KMS-11 (cell line): ENCODE data around the gene HEPHL1.

ENCODE experiments used
- H2AFZ ChIP-seq: fragments of 200-600 bp; sonication (generic); 2 replicates; pipeline ENCODE4 v1.6.1; 2016; ENCODE audit warnings: antibody characterized with exemption, mixed run types, low read depth
- H3K27ac ChIP-seq: fragments of 200-600 bp; sonication (generic); 2 replicates; pipeline ENCODE4 v1.6.1; 2016; ENCODE audit warnings: mild to moderate bottlenecking, mixed run types
- H3K27me3 ChIP-seq: fragments of 200-600 bp; sonication (generic); 2 replicates; pipeline ENCODE4 v1.6.1; 2017; ENCODE audit warnings: mild to moderate bottlenecking, low read depth, mixed run types, moderate library complexity; ENCODE audit not compliant: insufficient read depth
- H3K36me3 ChIP-seq: fragments of 200-600 bp; sonication (generic); 2 replicates; pipeline ENCODE4 v1.6.1; 2017; ENCODE audit warnings: mild to moderate bottlenecking, mixed run types; ENCODE audit not compliant: insufficient read depth
- H3K4me1 ChIP-seq: fragments of 200-600 bp; sonication (generic); 2 replicates; pipeline ENCODE4 v1.6.1; 2016; ENCODE audit warnings: mild to moderate bottlenecking, low read depth, mixed run types; ENCODE audit not compliant: poor library complexity, severe bottlenecking
- H3K4me2 ChIP-seq: fragments of 200-600 bp; sonication (generic); 2 replicates; pipeline ENCODE4 v1.7.0; 2016; ENCODE audit warnings: mild to moderate bottlenecking, mixed run types
- H3K4me3 ChIP-seq: fragments of 200-600 bp; sonication (generic); IDR thresholded peaks from 2 replicates; pipeline ENCODE4 v1.6.1; 2017; ENCODE audit warnings: low read depth, low read length, mixed read lengths; ENCODE audit not compliant: insufficient read depth
- H3K79me2 ChIP-seq: fragments of 200-600 bp; sonication (generic); 2 replicates; pipeline ENCODE4 v1.6.1; 2016; ENCODE audit warnings: low read depth, mixed run types; ENCODE audit not compliant: insufficient read depth
- H3K9ac ChIP-seq: fragments of 200-600 bp; sonication (generic); 2 replicates; pipeline ENCODE4 v1.6.1; 2016; ENCODE audit warnings: mild to moderate bottlenecking, mixed run types
- H4K20me1 ChIP-seq: fragments of 200-600 bp; sonication (generic); 2 replicates; pipeline ENCODE4 v1.6.1; 2016; ENCODE audit warnings: mild to moderate bottlenecking, mixed run types; ENCODE audit not compliant: insufficient read depth
- CTCF ChIP-seq: fragments of 200-600 bp; sonication (generic); conservative IDR thresholded peaks from 2 replicates; pipeline ENCODE4 v1.6.1; 2017; ENCODE audit warnings: low read depth, mild to moderate bottlenecking, antibody characterized with exemption, low read length, moderate library complexity, mixed read lengths

HEPHL1 gene

DNA sequence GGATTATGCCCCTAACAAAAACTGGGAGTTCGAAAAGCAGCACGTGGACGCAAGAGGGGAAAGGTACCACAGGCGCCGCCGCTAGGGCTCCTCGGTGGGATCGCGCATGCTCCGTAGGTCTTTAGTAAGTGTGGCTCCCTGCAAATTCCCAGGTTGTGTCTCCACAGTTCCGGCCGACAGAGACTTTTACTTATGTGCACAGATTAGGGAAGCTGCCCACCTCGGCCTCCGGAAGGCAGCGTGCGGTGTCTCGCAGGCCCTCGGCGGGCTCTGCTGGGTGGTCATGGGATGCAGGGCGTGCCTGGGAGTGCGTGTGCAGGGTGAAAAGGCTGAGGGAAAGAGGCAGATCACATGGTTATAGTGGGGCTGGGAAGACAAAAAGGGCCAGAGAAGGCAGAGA, 67.8 kb downstream of the HEPHL1 start:
- Histone ChIP-seq H3K27me3 (no peaks in the 10 kb centered on the region), H3K4me2 (no peak overlapping the region), H3K36me3 (no peaks in the 10 kb centered on the region), H4K20me1 (no peaks in the 10 kb centered on the region), H3K4me3 (no peak overlapping the region), H3K79me2 (no peaks in the 10 kb centered on the region), H2AFZ (no peak overlapping the region), H3K27ac (no peak overlapping the region), H3K9ac (no peak overlapping the region), H3K4me1 (no peaks in the 10 kb centered on the region)
- no peak for TF ChIP-seq CTCF

- Histone ChIP-seq H4K20me1 (no peaks in the 10 kb centered on the region), H3K36me3 (no peaks in the 10 kb centered on the region), H2AFZ (no peak overlapping the region), H3K9ac (no peak overlapping the region), H3K4me1 (no peaks in the 10 kb centered on the region), H3K4me2 (no peak overlapping the region), H3K79me2 (no peaks in the 10 kb centered on the region), H3K4me3 (no peak overlapping the region), H3K27me3 (no peaks in the 10 kb centered on the region), H3K27ac (no peak overlapping the region)
- no peak for TF ChIP-seq CTCF
Observed at GRCh38 chr11:94089341-94089740, 68.2 kb downstream of the HEPHL1 start.

GRCh38 chr11:94090401-94090800, 69.2 kb downstream of the HEPHL1 start:
- Histone ChIP-seq H3K4me1 (no peaks in the 10 kb centered on the region), H3K27me3 (no peaks in the 10 kb centered on the region), H3K9ac (no peak overlapping the region), H3K27ac (no peak overlapping the region), H4K20me1 (no peaks in the 10 kb centered on the region), H3K4me2 (no peak overlapping the region), H3K4me3 (no peak overlapping the region), H3K79me2 (no peaks in the 10 kb centered on the region), H3K36me3 (no peaks in the 10 kb centered on the region), H2AFZ (no peak overlapping the region)
- TF ChIP-seq CTCF: no peak

GRCh38 chr11:94091091-94091490, 69.9 kb downstream of the HEPHL1 start:
- no peak overlapping the region for H3K9ac ChIP-seq
- no peak overlapping the region for H3K27ac ChIP-seq
- H3K79me2 ChIP-seq: no peaks in the 10 kb centered on the region
- H4K20me1 ChIP-seq: no peaks in the 10 kb centered on the region
- H3K4me3 ChIP-seq: no peak overlapping the region
- TF ChIP-seq CTCF: no peak
- no peaks in the 10 kb centered on the region for H3K4me1 ChIP-seq
- no peak overlapping the region for H2AFZ ChIP-seq
- no peak overlapping the region for H3K4me2 ChIP-seq
- H3K36me3 ChIP-seq: no peaks in the 10 kb centered on the region
- H3K27me3 ChIP-seq: no peaks in the 10 kb centered on the region

- no peaks in the 10 kb centered on the region for H4K20me1 ChIP-seq
Observed at GRCh38 chr11:94100253-94100652, 79.1 kb downstream of the HEPHL1 start.

More at GRCh38 chr11:94100253-94100652, 79.1 kb downstream of the HEPHL1 start:
- Histone ChIP-seq H3K4me3 (no peak overlapping the region), H3K4me1 (no peaks in the 10 kb centered on the region), H3K27ac (no peak overlapping the region), H3K9ac (no peak overlapping the region), H3K79me2 (no peaks in the 10 kb centered on the region), H3K4me2 (no peak overlapping the region), H3K36me3 (no peaks in the 10 kb centered on the region), H3K27me3 (no peaks in the 10 kb centered on the region), H2AFZ (no peak overlapping the region)
- no peak for TF ChIP-seq CTCF
